DMS153 (cell line): ENCODE results near the gene TSPEAR.

Experiments
- DNase-seq: peaks from one replicate; lab custom pipeline; 2025; lab: John Stamatoyannopoulos, UW

The TSPEAR gene

GRCh38 chr21:44711327-44712202 is at the start of gene TSPEAR:
TSPEAR (minus strand) TSS chr21:44711572; CDS start chr21:44711514, 58 bp downstream.
- peak; percentile 60 for DNase-seq

GRCh38 chr21:44760376-44760775 is 49.0 kb upstream of the TSPEAR start:
- no peak for DNase-seq

- DNase-seq = no peak
Measured at GRCh38 chr21:44759628-44760285, 48.4 kb upstream of the TSPEAR start.

GRCh38 chr21:44758781-44759627 is 47.6 kb upstream of the TSPEAR start:
- no peak for DNase-seq

GRCh38 chr21:44758141-44758561 is 46.8 kb upstream of the TSPEAR start:
- DNase-seq = no peak

GRCh38 chr21:44757731-44758130 is 46.4 kb upstream of the TSPEAR start:
- DNase-seq = no peak

DNA sequence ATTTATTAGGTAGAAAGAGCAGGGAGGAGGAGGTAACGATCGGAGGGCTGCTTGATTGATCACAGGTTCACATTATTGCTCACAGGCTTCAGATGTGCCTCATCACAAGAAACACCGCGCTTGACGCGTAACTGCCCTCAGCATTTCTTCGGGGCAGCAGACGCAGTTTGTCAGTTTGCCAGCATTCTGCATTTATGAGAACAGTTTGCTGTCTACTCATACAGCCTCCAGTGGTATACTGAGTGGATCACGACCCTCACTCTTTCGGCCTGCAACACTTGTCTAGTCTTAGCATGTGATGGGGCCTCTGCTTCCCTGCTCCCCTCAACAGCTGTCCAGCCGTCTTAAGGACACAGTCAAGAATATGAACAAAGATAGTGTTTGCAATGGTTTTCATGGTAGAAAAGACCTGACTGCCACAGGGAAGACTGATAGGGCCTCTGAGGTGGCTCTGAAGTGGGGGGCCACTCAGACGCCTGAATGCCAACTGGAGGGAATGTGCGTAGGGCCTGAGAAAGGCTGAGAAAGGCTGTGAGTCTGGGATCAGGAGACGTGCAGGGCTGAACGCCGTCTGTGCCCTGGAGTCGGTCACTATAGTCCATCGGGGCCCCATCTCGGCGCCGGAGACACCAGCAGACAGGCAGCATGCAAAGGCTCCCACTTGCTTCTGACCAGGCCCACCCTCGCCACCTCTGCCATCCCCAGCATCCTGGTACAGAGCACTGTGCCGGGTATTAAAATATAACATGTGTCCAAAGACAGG is 45.2 kb upstream of the TSPEAR start:
- DNase-seq = no peak

DNA sequence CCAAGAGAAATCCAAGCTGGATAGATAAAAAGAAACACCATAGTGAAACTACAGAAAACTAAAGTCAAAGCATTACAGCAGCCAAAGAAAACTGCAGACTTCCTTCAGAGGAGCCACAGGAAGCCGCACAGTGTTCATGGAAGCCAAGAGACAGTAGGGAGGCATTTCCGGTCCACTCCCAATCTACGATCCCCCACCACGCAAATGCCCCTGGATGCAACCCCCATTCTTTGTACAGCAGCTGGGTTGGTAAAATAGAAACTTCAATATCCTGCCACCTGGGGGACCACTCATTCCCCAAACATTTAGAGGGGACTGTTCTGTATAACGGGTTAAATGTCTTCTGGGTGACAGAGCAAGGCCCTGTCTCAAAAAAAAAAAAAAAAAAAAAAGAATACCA is 43.9 kb upstream of the TSPEAR start:
- no peak for DNase-seq

DNA sequence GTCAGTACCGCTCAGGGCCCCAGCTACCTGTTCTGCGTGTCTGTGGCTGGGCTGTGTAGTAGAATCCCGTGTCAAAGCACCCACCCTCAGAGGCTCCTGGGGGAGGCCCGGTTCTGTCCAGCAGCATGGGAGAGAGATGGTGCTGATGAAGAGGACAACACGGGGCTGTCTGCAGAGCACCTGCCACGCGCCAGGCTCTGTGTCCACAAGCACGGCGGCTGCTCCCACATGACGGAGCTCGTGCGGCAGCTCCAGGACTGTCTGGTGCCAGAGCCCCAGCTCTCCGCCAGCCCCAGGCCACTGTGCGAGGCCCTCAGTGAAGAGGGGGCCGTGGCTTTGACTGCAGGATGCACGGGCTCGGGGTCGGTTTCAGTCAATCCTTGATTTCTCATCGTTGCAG is 42.0 kb upstream of the TSPEAR start:
- peak; percentile 11 for DNase-seq

DNA sequence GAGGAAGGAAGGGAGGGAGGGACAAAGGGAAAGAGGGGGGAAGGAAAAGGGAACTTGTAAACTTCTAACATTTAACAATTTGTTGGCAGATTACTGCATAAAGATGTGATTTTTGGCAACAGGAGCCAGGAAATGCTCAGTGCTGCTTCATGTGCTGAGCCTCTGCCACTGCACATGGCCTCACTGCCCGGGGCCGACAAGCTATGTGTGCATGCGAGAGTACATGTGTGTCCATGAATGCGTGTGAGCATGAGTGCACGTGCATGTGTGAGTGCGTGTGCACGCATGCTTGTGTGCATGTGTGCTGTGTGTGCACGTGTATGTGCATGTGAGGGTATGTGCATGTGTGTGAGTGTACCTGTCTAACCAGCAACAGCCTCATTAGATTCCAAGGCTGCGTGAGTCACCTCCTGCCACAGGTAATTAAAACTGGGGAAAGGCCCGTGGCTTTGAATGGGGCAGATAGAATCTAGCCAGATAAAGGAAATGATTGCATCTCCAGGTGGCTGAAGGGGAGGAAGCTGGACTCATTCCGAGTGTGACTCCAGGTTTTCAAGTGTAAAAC is 41.4 kb upstream of the TSPEAR start:
- peak; percentile 52 for DNase-seq

- no peak for DNase-seq
Measured at GRCh38 chr21:44751799-44752636, 40.6 kb upstream of the TSPEAR start.

DNA sequence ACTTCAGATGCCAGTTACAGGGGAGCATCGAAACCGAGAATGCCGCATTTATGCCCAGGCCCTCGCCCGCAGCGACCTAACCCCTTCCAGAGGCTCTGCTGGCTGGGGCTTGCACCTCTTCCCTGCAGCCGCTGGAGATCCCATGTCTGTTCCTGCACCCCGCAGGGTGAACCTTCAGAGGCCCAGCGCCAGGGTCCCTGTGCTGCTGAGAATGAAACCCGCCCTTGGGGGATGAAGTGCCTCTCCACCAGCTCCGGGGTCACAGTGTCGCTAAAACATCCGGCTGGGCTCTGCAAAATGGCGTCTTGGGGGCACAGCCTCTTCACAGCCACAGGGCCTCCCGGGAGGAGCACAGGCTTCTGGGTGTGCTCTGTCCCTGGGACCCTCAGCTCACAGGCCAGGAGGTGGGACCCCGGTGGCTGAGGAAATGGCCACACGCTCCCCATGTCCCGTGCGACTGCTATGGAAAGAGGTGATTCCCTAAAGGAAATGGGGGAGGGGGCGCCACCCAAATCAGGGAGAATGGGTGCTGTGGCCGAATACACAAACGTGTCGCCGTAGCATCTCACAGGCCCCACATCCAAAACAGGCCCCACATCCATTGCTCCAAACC is 39.9 kb upstream of the TSPEAR start:
- DNase-seq = no peak

DNA sequence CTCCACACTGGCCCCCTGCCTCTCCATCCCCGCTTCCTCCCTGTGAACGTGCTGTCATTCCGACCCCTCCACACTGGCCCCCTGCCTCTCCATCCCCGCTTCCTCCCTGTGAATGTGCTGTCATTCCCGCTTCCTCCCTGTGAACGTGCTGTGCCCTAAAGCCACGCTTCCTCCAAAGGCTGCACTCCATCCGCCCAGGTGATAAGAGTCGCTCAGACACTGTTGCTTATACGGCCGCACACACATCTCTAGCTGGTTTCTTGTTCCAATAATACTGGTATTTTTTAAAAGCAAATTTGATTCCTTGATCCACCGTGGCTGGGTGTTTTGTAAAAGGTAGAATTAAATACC is 39.3 kb upstream of the TSPEAR start:
- no peak for DNase-seq

DNA sequence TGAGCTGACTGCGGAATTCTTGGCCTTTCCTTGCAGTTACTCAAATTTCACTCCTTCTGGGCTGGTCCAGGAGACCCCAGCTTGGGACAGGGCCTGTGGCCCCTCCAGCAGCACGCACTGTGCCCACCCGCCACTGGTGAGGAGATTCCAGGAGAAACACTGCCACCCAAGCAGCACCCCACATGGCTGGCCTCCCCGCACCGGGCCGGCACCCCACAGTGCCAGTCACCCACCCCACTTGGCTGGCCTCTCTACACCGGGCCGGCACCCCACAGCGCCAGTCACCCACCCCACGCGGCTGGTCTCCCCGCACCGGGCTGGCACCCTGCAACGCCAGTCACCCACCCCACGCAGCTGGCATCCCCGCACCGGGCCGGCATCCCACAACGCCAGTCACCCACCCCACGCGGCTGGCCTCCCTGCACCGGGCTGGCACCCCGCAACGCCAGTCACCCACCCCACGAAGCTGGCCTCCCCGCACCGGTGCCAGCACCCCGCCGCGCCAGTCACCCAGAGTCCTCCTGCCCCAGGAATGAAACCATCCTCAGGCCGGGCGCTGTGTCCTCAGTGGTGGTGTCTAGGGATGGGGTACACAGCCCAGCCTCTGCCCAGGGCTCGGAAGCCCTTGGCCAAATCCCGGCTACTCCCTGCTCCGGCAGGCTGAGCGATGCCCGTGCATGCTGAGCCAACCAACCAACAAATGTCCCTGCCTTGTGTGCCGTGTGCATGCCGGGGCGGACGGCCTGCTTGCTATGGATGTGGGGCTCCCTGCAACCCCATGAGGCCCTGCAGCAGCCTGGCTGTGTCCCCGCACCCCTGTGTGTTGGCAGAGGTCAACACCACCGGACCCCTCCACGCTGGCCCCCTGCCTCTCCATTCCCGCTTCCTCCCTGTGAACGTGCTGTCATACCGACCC is 38.6 kb upstream of the TSPEAR start:
- DNase-seq = no peak

DNA sequence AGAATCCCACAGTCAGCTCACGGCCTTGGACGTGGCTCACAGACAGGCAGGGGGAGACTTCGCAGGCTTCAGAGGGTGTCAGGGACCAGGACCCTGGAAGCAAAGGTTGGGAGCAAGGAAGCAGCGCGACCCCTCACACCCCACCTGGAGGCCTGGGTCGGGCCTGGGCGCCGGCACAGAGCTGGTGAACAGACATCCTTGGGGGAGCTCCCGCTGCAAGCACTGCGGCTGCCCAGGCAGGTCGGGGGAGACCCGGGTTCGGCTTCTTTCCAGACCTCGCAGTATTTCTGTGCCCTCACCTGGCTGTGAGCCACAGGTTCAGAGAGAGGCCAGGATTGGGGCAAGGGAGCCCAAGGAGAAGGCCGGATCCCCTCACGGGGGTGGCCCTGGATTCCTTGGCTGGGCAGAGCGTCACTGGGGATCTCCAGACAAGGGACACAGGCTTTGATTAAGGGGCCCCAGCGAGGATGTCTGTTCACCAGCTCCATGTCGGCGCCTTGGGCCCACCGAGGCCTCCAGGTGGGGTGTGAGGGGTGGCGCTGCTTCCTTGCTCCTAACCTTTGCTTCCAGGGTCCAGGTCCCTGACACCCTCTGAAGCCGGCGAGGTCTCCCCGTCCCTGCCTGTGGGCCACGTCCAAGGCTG is 37.9 kb upstream of the TSPEAR start:
- no peak for DNase-seq

DNA sequence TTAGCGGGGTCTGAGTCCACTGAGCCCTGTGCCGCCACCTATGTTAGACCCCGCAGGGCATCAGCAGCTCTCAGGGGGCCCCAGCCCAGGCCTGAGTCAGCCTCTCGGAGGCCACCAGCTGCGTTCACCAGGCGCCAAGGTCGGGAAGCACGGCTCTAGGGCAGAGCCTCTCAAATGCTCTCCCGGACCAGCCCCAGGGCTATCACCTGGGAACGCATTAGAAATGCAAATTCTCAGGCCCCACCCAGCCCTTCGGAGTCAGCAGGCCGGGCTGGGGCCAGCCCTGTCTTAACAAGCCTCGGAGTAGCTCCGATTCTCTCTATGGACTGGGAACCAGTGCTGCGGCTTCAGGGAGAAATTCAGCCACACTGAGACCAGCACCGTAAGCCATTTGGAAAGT is 37.2 kb upstream of the TSPEAR start:
- no peak for DNase-seq

GRCh38 chr21:44742418-44743153 is 31.2 kb upstream of the TSPEAR start:
- DNase-seq = peak; percentile 71

DNA sequence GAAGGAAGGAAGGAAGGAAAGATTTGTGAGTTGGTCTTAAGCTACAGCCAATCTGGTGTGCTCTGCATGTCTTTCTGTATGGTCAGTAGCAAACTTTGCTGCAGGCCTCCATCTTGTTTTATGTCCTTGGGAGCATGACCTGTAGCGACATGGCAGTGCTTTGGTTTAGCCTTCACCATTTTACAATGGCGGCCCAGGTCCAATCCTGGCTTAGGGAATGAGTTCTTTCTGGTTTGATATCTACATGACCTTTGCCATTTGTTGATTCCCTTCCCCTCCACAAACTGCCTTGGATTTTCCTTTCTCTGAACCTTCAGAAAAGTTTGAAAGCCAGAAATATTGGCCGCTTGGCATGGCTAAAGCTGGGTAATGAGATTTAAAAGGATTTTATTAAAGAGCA is 30.5 kb upstream of the TSPEAR start:
- DNase-seq = no peak
